HUDEP-2 (cell line): ENCODE data around the gene VTI1B.
A peak's percentile ranks its signal among the peaks of the same experiment; 100 is the strongest.

Experiments used
- DNase-seq, 76 experiments: peaks; one replicate each; lab custom pipeline; 2025; ENCODE audit not compliant: unreplicated experiment in 76 of 76; lab: John Stamatoyannopoulos, UW

The VTI1B gene

DNA sequence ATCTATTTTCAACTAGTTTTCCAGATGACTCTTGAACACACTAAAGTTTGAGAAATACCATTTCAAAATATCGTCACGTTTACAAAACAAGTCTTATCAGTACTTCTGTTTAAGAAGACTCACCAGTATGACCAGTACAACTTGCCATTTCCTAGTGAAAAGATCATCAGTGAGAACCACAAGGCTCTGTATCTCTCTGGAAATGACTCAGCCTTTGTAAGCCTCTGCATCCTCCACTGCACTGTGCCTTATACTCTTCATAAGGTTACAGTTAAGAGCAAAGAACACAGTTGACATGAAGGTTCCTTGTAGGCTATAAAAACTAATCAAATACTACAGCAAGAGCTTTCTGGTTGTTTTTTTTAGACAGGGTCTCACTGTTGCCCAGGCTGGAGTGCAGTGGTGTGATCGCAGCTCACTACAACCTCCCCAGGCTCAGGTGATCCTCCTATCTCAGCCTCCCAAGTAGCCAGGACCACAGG is 5.7 kb upstream of the VTI1B start:
- DNase-seq = peak in 36 of 76 experiments; percentile 4 to 73 (median 40)

DNA sequence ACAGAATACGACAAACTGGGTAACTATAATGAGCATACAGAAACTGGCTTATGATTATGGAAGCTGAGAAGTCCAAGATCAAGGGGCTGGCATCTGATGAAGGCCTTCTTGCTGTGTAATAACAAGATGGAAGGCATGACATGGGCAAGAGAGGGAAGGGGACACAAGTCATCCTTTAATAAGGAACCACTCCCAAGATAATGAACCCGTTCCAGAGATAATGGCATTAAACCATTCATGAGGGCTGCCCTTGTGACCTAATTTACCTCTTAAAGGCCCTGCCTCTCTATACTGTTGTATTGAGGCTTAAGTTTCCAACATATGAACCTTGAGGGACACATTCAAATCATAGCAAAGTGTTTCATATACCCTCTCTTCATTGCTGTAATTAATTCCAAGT is 4.6 kb upstream of the VTI1B start:
- no peak for DNase-seq

DNA sequence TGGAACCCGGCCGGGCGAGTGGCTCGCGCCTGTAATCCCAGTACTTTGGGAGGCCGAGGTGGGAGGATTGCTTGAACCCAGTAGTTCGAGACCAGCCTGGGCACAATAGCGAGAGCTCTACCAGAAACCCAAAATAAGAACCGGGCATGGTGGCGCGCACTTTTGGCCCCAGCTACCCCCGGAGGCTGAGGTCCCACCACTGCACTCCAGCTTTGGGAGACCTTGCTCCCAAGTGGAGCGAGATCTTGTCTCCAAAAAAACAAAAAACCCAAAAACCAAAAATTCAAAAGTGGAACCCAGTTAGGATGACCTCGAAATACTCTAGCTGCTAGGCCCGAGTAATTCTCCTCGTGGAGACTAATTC is 769 bp upstream of the VTI1B start:
- peak in 1 of 76 experiments; percentile 42 for DNase-seq

DNA sequence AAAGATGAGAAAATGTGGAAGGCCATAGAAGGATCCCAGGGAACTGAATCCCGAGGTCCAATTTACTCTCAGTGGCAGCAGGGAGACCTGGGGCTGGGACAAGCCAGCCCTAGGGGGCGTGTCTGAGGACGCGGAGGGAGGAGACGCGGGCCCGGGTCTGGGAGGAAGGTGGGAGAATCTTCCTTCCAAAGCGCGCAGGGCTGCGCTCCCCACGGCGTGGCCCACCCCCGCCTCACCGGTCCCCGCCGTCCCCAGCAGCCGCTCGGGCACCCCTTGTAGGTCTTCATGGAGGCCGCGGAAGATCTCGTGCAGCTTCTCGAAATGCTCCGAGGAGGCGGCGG is 323 bp downstream of the VTI1B start:
- DNase-seq = peak in 47 of 76 experiments; percentile 2 to 62 (median 30)

DNA sequence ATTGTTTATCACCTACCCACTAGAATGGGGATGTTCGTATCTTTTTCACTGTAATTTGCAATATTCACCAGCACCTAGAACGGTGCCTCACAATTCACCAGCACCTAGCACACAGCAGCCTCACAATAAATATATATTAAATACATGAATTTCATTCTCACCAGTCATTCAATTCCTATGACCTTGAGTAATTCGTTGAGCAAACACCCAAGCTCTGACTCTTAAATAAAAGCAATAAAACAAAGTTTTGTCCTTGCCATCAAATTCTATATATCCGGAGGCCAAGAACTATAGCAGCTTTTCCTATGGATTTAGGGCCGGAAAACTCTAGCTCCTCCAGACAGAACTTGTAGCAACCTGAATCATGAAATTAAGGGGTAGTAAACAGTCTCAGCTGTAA is 981 bp downstream of the VTI1B start:
- DNase-seq = no peak

DNA sequence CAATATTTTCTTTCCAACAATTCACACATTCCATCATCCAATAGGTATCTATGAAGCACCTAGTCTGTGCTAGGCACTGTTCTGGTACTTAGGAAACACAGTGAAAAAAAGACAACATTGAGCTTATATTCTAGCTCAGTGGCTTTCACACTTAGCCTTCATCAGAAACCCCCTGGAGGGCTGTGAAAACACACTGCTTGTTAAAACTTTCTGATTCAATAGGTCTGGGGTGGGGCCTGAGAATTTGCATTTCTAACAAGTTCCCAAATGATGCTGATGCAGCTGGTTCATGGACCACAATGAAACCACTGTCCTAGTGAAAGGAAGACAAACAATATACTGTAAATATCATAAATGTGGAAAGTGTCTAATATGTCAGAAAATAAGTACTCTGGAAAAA is 5.9 kb downstream of the VTI1B start:
- DNase-seq = no peak

DNA sequence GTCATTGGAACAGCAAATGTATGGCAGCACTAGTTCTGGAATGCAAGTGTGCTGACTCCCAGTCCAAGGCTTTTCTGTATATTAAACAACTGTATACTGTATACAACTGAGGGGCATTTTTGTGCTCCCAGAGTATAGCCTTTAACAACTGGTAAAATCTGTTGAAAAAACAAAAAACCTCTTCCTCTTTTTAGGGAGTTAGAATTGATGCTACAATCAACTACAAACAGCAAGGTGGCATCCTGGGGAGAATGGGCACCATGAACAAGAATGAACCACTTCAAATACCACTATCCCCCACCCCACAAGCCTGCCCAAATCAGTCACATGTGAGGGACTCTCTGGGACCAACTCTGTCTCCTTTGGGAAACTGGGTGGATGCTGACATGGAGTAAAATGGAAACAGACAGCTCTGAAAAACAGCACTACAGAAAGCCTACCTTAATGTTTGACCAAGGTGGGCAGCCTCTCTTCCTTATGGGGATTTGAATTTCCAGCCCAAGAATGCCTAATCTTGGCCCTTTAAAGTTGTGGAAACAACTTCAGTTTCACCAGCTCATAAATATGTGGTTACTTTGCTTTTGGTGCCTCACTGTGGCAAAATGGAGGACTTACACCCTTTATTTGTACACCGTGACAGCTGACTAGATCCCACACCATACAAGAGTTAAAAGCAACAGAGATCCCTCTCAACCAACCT is 7.5 kb downstream of the VTI1B start:
- peak in 25 of 76 experiments; percentile 3 to 48 (median 21) for DNase-seq

DNA sequence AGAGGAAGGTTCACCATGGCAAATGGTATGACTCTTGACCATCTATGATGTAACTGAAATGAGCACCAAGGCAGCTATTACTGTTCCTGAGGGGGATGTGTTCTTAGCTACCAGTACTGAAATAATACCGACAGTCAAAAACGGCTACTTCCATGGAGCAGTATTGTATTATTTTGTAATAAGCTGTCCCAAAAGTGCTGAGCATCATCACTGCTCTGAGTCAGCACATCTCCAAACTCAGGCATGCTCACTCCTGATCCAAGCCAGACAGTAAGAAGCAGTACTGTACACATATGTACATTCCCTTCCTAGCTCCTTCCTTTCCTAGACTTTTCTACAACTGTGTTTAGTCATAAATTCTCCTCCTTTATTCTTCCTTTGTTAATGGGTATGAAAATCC is 8.6 kb downstream of the VTI1B start:
- DNase-seq = no peak

DNA sequence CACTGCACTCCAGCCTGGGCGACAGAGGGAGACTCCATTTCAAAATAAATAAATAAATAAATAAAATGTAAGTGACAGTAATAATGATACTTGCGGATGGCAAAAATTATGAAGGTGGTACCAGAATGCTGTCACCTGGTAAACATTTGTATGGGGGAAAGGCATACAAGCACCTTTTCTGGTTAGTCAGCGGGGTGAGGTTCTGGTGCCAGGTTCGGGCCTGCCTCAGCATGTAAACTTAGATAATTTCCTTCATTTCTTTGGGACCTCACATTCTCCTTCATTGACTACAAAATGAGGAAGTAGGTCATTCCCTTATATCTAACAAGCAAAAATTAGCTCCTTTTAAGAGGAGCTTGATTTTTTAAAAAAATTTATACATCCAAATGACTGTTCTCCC is 10.8 kb downstream of the VTI1B start:
- no peak for DNase-seq

DNA sequence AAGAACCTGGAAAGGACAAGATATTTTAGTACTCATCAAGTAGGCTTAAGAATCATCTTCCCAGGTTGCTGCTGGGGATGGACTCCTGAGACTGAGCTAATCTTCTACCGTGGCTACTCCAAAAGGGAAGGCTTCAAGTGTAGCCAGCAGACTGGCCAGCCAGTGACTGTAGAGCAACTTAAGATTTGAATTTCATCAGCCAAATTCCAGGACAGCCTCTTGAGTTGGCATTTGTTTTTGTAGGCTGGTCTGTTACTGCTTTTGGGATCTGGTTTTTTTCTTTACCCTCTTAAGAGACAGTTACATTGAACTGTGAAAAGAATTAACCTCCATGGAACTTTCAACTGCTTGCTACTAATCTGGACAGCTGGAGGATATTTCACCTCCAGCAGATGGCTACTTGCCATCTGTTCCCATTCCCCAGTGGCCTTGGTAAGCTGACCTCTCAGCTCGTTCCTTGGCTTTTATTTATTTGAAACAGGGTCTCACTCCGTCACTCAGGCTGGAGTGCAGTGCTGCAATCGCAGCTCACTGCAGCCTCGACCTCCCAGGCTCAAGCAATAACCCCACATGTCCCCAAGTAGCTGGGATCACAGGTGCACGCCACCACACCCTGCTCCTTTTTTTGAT is 20.7 kb downstream of the VTI1B start:
- no peak for DNase-seq

DNA sequence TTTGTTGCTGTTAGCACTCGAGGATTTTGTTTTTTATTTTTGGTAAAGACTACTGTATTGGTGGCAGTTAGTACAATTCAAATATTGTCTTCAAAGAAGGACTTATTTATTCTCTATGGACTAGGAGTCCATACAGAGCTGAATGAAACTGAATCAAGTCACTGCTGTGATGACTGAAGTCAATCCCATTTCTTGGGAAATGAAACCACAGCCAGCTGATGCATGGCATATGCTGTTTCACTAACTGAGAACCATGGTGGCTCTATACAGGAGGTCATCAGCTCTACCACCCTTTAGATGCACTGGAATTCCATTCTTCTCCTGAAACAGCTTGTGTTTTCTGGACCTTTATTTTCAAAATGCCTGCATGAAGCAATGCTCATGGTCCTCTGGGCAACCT is 22.2 kb downstream of the VTI1B start:
- no peak for DNase-seq

DNA sequence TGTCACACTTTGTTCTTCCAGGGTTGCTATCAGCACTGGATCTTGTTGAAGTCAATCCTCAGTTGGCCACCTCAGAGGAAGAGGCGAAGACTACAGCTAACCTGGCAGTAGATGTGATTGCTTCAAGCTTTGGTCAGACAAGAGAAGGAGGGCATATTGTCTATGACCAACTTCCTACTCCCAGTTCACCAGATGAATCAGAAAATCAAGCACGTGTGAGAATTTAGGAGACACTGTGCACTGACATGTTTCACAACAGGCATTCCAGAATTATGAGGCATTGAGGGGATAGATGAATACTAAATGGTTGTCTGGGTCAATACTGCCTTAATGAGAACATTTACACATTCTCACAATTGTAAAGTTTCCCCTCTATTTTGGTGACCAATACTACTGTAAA is 23.7 kb downstream of the VTI1B start:
- DNase-seq = no peak

DNA sequence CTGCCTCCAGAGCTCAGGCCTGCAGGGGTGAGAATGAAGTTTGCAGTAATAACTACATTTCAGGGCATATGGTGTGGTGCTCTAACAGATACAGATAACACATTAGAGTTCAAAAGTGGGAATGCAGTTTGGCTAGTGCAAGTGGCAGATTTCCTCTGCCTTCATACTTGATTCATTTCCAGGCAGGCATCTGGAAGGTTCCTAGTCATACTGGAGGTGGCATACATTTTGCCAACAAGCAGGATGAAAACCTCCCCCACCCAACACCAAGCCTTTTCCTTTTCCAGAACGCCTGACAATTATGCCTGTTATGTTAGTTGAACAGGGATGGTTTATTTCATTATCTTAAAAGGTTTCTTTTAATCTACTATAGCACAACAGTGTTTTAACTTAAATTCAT is 24.3 kb downstream of the VTI1B start:
- no peak for DNase-seq

DNA sequence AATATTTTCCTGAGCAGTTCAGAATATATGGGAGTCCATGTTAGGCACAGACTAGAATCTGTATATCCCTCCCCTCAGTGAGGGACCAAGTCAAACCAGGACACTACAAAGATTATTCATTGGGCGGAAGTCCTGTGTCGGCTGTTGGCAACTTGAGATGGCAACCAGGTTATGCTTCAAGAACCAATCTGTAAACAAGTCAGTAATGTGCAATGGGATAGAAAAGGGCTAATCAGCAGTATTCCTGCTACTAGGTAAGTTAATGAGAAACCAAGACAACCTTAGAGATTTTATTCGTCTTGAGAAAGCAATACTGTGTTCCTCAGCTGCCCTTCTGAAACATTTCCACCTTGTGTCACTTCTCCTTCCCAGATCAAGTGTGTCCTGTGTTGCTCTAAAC is 28.3 kb downstream of the VTI1B start:
- DNase-seq = no peak

DNA sequence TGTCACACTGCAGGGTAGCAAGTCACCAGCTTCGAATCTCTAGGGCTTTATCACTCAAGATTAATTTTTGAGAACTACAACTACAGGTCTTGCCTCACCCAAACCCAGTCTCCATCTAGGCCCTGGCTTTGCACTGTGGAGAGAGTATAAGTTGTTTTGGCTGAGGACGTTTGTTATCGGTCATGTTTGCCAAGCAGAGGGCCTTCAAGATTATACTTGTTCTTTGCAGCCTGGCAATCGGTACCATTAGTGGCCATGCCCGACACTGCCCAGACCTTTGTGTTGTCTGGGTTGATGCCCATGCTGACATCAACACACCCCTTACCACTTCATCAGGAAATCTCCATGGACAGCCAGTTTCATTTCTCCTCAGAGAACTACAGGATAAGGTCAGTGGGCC is 29.0 kb downstream of the VTI1B start:
- no peak for DNase-seq

DNA sequence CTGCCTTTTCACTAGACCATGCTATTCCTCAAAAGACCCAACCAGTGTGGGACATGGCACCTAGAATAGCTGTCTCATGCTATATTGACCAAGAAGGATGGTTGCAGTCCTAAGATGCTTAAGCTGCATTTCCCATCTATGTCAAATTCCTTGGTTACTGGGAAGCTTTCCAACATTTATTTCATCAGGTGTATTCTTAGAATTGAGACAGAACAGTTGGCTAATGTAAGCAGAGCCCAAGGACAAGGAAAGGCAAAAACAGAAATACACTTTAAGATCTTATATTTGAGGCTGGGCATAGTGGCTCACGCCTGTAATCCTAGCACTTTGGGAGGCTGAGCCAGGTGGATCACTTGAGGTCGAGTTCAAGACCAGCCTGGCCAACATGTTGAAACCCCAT is 30.0 kb downstream of the VTI1B start:
- no peak for DNase-seq

DNA sequence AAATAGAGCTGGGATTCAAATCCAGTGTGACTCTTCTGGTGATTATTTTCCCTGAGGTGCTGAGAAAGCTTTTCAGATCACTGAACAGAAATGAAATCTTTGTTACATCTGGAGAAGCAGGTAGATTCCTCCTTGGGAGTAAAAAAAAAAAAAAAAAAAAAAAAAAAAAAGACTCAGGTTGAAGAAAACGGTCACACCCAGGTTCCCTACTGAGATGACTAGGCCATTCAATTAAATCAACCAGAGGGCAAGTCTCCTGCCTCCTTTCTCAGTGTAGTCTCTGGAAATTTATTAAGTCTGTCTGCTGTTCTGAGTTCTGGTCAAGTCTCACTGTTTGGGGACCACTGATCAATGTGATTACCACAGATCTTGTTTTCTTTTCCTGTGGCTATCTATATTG is 30.7 kb downstream of the VTI1B start:
- no peak for DNase-seq

DNA sequence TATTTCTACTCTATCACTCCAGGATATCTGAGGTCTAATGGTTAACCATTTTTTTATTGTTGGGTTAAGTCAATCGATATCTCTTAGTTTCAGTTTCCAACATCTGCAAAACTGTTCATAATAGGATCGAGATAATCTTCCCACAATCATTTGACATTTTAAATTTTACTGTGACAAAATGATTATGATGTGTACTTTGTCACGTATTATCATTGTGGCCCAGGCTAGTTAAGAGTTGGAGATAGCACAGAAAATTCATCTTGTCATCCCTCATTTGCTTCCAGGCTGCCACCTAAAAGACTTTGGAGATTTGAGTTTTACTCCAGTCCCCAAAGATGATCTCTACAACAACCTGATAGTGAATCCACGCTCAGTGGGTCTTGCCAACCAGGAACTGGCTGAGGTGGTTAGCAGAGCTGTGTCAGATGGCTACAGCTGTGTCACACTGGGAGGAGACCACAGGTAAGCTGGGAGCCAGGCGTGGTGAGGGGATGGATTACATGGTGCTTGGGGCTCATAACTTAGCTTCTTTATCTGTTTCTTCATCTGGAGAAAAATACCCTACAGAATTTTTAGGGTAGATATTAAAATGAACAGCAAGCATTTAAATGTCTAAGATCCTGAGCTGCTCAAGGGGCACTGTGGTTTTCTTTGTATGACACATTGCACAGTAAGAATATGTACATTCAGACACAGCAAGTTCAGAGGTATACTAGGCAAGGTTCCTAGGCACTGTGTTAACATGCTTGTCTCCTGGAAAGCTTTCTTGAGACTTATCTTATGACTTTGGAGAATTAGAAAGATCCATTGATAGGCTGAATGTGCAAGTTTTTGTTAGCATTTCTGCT is 32.3 kb downstream of the VTI1B start:
- DNase-seq = peak in 12 of 76 experiments; percentile 6 to 58 (median 18)

DNA sequence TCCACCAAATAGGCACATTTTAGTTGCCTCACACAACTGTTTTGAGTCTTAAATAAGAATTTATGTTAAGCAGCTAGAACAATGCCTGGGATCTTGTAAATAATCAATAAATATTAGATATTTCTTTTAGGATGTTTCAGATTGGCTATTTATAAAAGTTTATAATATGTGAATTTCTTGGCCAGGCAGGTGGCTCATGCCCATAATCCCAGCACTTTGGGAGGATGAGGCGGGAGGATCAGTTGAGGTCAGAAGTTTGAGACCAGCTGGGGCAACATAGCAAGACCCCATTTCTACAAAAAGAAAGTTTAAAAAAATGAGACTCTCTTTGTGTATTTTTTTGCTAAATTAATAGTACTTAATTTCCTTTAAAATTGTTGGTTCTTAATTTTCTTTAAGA is 33.0 kb downstream of the VTI1B start:
- no peak for DNase-seq

DNA sequence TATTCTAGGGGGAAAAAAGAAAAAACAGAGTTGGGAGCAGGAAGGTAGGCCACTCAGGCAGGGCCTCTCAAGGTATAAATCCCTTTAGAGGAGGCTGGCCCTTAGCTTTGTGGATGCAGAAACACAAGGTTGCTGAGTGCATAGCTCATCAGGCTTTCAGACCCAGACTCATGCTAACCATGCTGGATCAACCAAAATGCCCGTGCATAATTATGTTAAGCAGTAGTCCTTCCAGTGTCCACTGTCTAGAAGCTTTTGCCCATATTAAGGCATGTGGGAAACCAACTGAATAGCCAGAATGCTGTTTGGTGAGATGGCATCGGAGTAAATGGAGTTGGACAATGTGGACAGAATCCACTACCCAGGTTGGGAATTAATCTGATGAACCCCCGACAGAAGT is 35.8 kb downstream of the VTI1B start:
- DNase-seq = no peak

DNA sequence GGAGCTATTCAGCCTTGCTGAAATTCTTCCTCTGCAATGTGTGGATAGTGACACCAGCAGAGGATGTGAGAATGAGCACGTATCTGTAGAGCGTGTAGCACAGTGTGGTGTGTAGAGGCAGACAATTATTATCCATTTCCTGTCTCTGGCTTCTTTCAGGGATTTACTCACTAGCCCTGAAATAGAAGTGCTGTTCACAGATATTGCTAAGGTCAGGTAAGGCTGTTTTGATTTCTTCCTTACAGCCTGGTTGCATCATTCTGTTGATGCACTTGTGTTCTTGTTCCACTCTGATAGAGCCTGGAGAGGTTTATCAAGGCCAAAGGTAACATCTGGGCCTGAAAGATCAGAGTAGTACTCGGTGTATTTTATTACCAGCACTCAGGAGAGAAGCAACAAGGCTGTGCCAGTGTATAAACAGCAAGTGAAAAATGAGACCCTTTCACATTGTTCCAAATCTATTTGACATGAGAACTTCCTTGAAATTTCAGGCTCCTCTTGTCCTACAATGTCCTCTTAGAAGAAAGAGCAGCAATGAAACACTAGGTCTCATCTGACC is 38.0 kb downstream of the VTI1B start:
- peak in 18 of 76 experiments; percentile 4 to 71 (median 22) for DNase-seq
